ENCODE results near the gene AFAP1L2. TPM values are rescaled to one million over a fixed set of nuclear protein-coding genes. Genes with fewer than 3 reads are reported as not detected.

Gene AFAP1L2
- total and polyA plus RNA-seq, 2 donors (not counting 1 experiment from before 2014, with no cell fraction given): 4.7 to 4.9 TPM

- no peak overlapping the region for H3K27ac ChIP-seq (ENCODE audit: low read length in 2 of 2)
- 97% methylated on average over 5 of the region's 8 CpGs for WGBS (ENCODE audit: insufficient coverage)
- no peak overlapping the region for H2AFZ ChIP-seq (ENCODE audit: insufficient read depth, low read depth, low read length, poor library complexity, severe bottlenecking)
- POLR2A ChIA-PET: no interaction called here
- H3K4me2 ChIP-seq (replicated peaks; ENCODE audit: low read depth, low read length, poor library complexity, severe bottlenecking): no peak overlapping the region
- no peak for TF ChIP-seq CTCF (IDR thresholded peaks at IDR 0.05)
- no peak for TF ChIP-seq EZH2 (IDR thresholded peaks at IDR 0.05; ENCODE audit: borderline replicate concordance, insufficient read depth, low read depth, low read length, poor library complexity, severe bottlenecking)
- no peaks in the 10 kb centered on the region for H3K9me3 Mint-ChIP-seq (ENCODE audit: insufficient read depth)
- H3K36me3 ChIP-seq (replicated peaks in 1 of 2; ENCODE audit: control extremely low read depth in 1 of 2, control insufficient read depth in 1 of 2, extremely low read depth in 1 of 2, insufficient read depth in 2 of 2, low read length in 1 of 2): no peaks in the 10 kb centered on the region
- H3K9ac ChIP-seq (ENCODE audit: low read length): no peak overlapping the region
- CTCF ChIA-PET: interaction anchor here (1.6 kb wide), 1 partner anchor 24 kb away, joined by 3 read pairs; no protein-coding TSS in a partner anchor
- H3K4me3 ChIP-seq (ENCODE audit: control extremely low read depth in 1 of 5, extremely low read depth in 1 of 5, insufficient read depth in 1 of 5, low read depth in 2 of 5, low read length in 4 of 5): no peak overlapping the region
- ATAC-seq (ENCODE audit: low read depth) (no peak), DNase-seq (no peak)
- H3K27me3 ChIP-seq (replicated peaks in 1 of 4; ENCODE audit: control extremely low read depth in 1 of 4, control insufficient read depth in 3 of 4, insufficient read depth in 4 of 4, low read length in 3 of 4): peaks cover 0 to 6% (median 0%) of the 10 kb centered on the region in 4 experiments
- H3K27ac Mint-ChIP-seq: no peak overlapping the region
- no peaks in the 10 kb centered on the region for H3K4me1 ChIP-seq (ENCODE audit: control insufficient read depth in 2 of 2, insufficient read depth in 2 of 2, low read length in 2 of 2)
- no peaks in the 10 kb centered on the region for H3K79me2 ChIP-seq (ENCODE audit: control insufficient read depth, insufficient read depth, low read length)
- H3K27me3 Mint-ChIP-seq: peaks cover 10% of the 10 kb centered on the region
- H3K4me3 Mint-ChIP-seq: no peak overlapping the region
- no peaks in the 10 kb centered on the region for H3K9me3 ChIP-seq (ENCODE audit: control extremely low read depth in 1 of 3, control insufficient read depth in 2 of 3, insufficient read depth in 1 of 3, low read length in 2 of 3)
- no peaks in the 10 kb centered on the region for H3K4me1 Mint-ChIP-seq
- intact Hi-C loops (cut with micrococcal nuclease): no loop called here
- no peaks in the 10 kb centered on the region for H4K20me1 ChIP-seq (ENCODE audit: control insufficient read depth, insufficient read depth, low read length, poor library complexity, severe bottlenecking)
Measured at GRCh38 chr10:114279901-114280644, 124.2 kb downstream of the AFAP1L2 start.

GRCh38 chr10:114279289-114279688 lies 125.0 kb downstream of the AFAP1L2 start:
- H4K20me1 ChIP-seq (ENCODE audit: control insufficient read depth, insufficient read depth, low read length, poor library complexity, severe bottlenecking): no peaks in the 10 kb centered on the region
- peaks cover 10% of the 10 kb centered on the region for H3K27me3 Mint-ChIP-seq
- H2AFZ ChIP-seq (ENCODE audit: insufficient read depth, low read depth, low read length, poor library complexity, severe bottlenecking): no peak overlapping the region
- WGBS (ENCODE audit: insufficient coverage): 100% methylated on average over 2 of the region's 4 CpGs
- intact Hi-C loops (cut with micrococcal nuclease): no loop called here
- CTCF ChIA-PET: no interaction called here
- H3K4me1 Mint-ChIP-seq: no peaks in the 10 kb centered on the region
- POLR2A ChIA-PET: no interaction called here
- H3K27me3 ChIP-seq (replicated peaks in 1 of 4; ENCODE audit: control extremely low read depth in 1 of 4, control insufficient read depth in 3 of 4, insufficient read depth in 4 of 4, low read length in 3 of 4): peaks cover 0 to 6% (median 0%) of the 10 kb centered on the region in 4 experiments
- H3K9me3 Mint-ChIP-seq (ENCODE audit: insufficient read depth): no peaks in the 10 kb centered on the region
- no peak overlapping the region for H3K9ac ChIP-seq (ENCODE audit: low read length)
- ATAC-seq (ENCODE audit: low read depth) (no peak), DNase-seq (no peak)
- no peak for TF ChIP-seq EZH2 (IDR thresholded peaks at IDR 0.05; ENCODE audit: borderline replicate concordance, insufficient read depth, low read depth, low read length, poor library complexity, severe bottlenecking)
- no peak for TF ChIP-seq CTCF (IDR thresholded peaks at IDR 0.05)
- H3K27ac Mint-ChIP-seq: no peak overlapping the region
- H3K79me2 ChIP-seq (ENCODE audit: control insufficient read depth, insufficient read depth, low read length): no peaks in the 10 kb centered on the region
- no peaks in the 10 kb centered on the region for H3K36me3 ChIP-seq (replicated peaks in 1 of 2; ENCODE audit: control extremely low read depth in 1 of 2, control insufficient read depth in 1 of 2, extremely low read depth in 1 of 2, insufficient read depth in 2 of 2, low read length in 1 of 2)
- no peaks in the 10 kb centered on the region for H3K9me3 ChIP-seq (ENCODE audit: control extremely low read depth in 1 of 3, control insufficient read depth in 2 of 3, insufficient read depth in 1 of 3, low read length in 2 of 3)
- no peak overlapping the region for H3K4me3 ChIP-seq (ENCODE audit: control extremely low read depth in 1 of 5, extremely low read depth in 1 of 5, insufficient read depth in 1 of 5, low read depth in 2 of 5, low read length in 4 of 5)
- no peaks in the 10 kb centered on the region for H3K4me1 ChIP-seq (ENCODE audit: control insufficient read depth in 2 of 2, insufficient read depth in 2 of 2, low read length in 2 of 2)
- no peak overlapping the region for H3K4me2 ChIP-seq (replicated peaks; ENCODE audit: low read depth, low read length, poor library complexity, severe bottlenecking)
- H3K4me3 Mint-ChIP-seq: no peak overlapping the region
- no peak overlapping the region for H3K27ac ChIP-seq (ENCODE audit: low read length in 2 of 2)
